ENCODE measurements around the gene CD7.

- TF ChIP-seq ZFP30 (CRISPR knock-in tag; IDR thresholded peaks at IDR 0.05) (no peak), ARNTL (CRISPR knock-in tag; IDR thresholded peaks at IDR 0.05; ENCODE audit: borderline replicate concordance, low read depth) (no peak), RARB (CRISPR knock-in tag; IDR thresholded peaks at IDR 0.05) (no peak), CSRNP3 (CRISPR knock-in tag; IDR thresholded peaks at IDR 0.05) (no peak), CREB5 (CRISPR knock-in tag; IDR thresholded peaks at IDR 0.05; ENCODE audit: low read depth) (no peak)
Measured at GRCh38 chr17:82331345-82331939, 14.0 kb upstream of the CD7 start.
